OCI-LY1 (cell line): Measurements from ENCODE around the gene GNAI2.

Experiments used
- H2AFZ ChIP-seq: fragments of 200-600 bp; sonication (generic), shearing (Covaris generic); 2 replicates; pipeline ENCODE4 v1.6.0; 2014; ENCODE audit warnings: antibody characterized with exemption, mild to moderate bottlenecking, low read length
- H3F3A ChIP-seq: fragments of 200-600 bp; sonication (generic), shearing (Covaris generic); 2 replicates; pipeline ENCODE4 v1.6.0; 2014; ENCODE audit warnings: mild to moderate bottlenecking, antibody characterized with exemption, low read length, moderate library complexity; ENCODE audit not compliant: insufficient read depth
- H3K27ac ChIP-seq: fragments of 200-600 bp; sonication (generic); 2 replicates; pipeline ENCODE4 v1.5.1; 2014; ENCODE audit warnings: low read length, mixed run types, mild to moderate bottlenecking, low read depth; ENCODE audit not compliant: poor library complexity, severe bottlenecking
- H3K27me3 ChIP-seq: fragments of 200-600 bp; sonication (generic); 2 replicates; pipeline ENCODE4 v1.6.0; 2014; ENCODE audit warnings: antibody characterized with exemption, mild to moderate bottlenecking, low read length, moderate library complexity; ENCODE audit not compliant: insufficient read depth
- H3K36me3 ChIP-seq: fragments of 200-600 bp; sonication (generic); 2 replicates; pipeline ENCODE4 v1.6.1; 2014; ENCODE audit warnings: mild to moderate bottlenecking, antibody characterized with exemption, low read length, moderate library complexity, mixed read lengths; ENCODE audit not compliant: insufficient read depth
- H3K4me1 ChIP-seq: fragments of 200-600 bp; sonication (generic); 2 replicates; pipeline ENCODE4 v1.5.1; 2014; ENCODE audit warnings: mild to moderate bottlenecking, low read length, moderate library complexity; ENCODE audit not compliant: insufficient read depth, severe bottlenecking
- H3K4me2 ChIP-seq: fragments of 200-600 bp; sonication (generic), shearing (Covaris generic); 2 replicates; pipeline ENCODE4 v1.6.1; 2014; ENCODE audit warnings: low read length
- H3K4me3 ChIP-seq: fragments of 200-600 bp; sonication (generic); 2 replicates; pipeline ENCODE4 v1.5.1; 2014; ENCODE audit warnings: low read length, low read depth, mild to moderate bottlenecking, mixed read lengths; ENCODE audit not compliant: poor library complexity, severe bottlenecking
- H3K79me2 ChIP-seq: fragments of 200-600 bp; shearing (Covaris generic); 2 replicates; pipeline ENCODE4 v1.6.1; 2016; ENCODE audit warnings: mixed run types, low read length, mixed read lengths; ENCODE audit not compliant: insufficient read depth
- H3K9ac ChIP-seq: fragments of 200-600 bp; sonication (generic), shearing (Covaris generic); 2 replicates; pipeline ENCODE4 v1.6.1; 2014; ENCODE audit warnings: mild to moderate bottlenecking, low read length, mixed read lengths
- H3K9me2 ChIP-seq: fragments of 200-600 bp; sonication (generic), shearing (Covaris generic); 2 replicates; pipeline ENCODE4 v1.6.1; 2014; ENCODE audit warnings: low read depth, mild to moderate bottlenecking, low read length, mixed read lengths
- H3K9me3 ChIP-seq: fragments of 200-600 bp; shearing (Covaris generic); 2 replicates; pipeline ENCODE4 v1.6.1; 2014; ENCODE audit warnings: low read length, mixed read lengths
- H4K20me1 ChIP-seq: fragments of 200-600 bp; sonication (generic), shearing (Covaris generic); 2 replicates; pipeline ENCODE4 v1.6.0; 2016; ENCODE audit warnings: mild to moderate bottlenecking, low read length; ENCODE audit not compliant: insufficient read depth
- EZH2 ChIP-seq: fragments of 200-600 bp; sonication (generic), shearing (Covaris generic); IDR thresholded peaks from 2 replicates; pipeline ENCODE4 v1.8.0; 2017; ENCODE audit warnings: borderline replicate concordance, mixed run types, mild to moderate bottlenecking, antibody characterized with exemption, low read length, moderate library complexity, mixed read lengths
- TF ChIP-seq, protein P1 (sequence below): fragments of 200-600 bp; sonication (generic), shearing (Covaris generic); IDR thresholded peaks from 2 replicates; pipeline ENCODE4 v1.5.1; 2017; ENCODE audit warnings: mild to moderate bottlenecking, antibody characterized with exemption, low read length, moderate library complexity, mixed read lengths

Gene GNAI2

DNA sequence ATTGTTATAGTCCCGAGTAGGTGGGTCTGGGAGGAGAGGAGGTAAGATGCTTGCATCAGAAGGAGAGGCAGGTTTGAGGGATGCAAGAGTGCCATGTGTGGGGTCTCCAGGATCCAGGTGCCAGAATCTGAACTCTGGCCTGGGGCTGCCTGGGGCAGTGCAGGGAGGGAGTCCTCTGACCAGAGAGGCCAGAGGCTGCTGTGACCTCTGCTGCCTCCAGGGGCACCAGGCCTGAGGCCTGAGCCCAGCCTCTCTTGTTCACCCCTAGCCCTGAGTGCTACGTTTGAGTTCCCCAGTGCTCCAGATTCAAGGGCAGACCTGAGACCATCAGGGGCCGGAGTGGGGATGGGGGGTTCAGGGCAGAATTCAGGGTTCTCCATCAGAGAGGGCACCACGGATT, 23.5 kb upstream of the GNAI2 start:
- Histone ChIP-seq H4K20me1 (no peaks in the 10 kb centered on the region; the same call in 1 of the 2 replicates), H3K4me2 (no peak overlapping the region), H3K9me2 (no peaks in the 10 kb centered on the region), H3K79me2 (no peaks in the 10 kb centered on the region), H3K9me3 (no peaks in the 10 kb centered on the region), H2AFZ (no peak overlapping the region), H3K27ac (no peak overlapping the region), H3F3A (no peaks in the 10 kb centered on the region), H3K9ac (no peak overlapping the region), H3K27me3 (peaks cover 11% of the 10 kb centered on the region), H3K4me3 (no peak overlapping the region), H3K4me1 (no peaks in the 10 kb centered on the region), H3K36me3 (no peaks in the 10 kb centered on the region)
- no peak for TF ChIP-seq EZH2
- TF ChIP-seq, protein P1, sequence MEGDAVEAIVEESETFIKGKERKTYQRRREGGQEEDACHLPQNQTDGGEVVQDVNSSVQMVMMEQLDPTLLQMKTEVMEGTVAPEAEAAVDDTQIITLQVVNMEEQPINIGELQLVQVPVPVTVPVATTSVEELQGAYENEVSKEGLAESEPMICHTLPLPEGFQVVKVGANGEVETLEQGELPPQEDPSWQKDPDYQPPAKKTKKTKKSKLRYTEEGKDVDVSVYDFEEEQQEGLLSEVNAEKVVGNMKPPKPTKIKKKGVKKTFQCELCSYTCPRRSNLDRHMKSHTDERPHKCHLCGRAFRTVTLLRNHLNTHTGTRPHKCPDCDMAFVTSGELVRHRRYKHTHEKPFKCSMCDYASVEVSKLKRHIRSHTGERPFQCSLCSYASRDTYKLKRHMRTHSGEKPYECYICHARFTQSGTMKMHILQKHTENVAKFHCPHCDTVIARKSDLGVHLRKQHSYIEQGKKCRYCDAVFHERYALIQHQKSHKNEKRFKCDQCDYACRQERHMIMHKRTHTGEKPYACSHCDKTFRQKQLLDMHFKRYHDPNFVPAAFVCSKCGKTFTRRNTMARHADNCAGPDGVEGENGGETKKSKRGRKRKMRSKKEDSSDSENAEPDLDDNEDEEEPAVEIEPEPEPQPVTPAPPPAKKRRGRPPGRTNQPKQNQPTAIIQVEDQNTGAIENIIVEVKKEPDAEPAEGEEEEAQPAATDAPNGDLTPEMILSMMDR, result no peak

DNA sequence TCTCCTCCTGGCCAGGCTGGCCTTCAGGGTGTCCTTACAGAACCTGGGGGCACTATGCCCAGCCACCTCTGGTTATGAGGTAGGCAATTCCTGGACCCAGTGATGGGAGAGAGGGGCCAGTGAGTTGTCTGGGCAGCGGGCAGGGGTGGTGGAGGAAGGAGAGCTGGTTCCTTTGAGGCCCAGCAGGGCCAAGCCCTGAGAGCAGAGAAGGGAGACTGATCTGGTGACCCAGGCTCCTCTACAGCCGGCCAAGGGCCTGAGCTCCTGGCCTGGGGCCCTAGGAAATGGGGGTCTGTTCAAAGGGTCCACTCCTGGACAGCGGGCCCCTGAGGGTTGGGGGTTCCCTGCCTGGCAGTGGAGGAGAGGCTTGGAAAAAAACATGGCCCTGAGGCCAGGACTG, 23.0 kb upstream of the GNAI2 start:
- TF ChIP-seq, protein P1, result no peak
- TF ChIP-seq EZH2, result no peak
- H2AFZ ChIP-seq, result no peak overlapping the region
- no peak overlapping the region for H3K4me2 ChIP-seq
- H3K9ac ChIP-seq, result no peak overlapping the region
- no peaks in the 10 kb centered on the region for H3K4me1 ChIP-seq
- no peak overlapping the region for H3K27ac ChIP-seq
- H3K4me3 ChIP-seq, result no peak overlapping the region
- H3F3A ChIP-seq, result no peaks in the 10 kb centered on the region
- no peaks in the 10 kb centered on the region for H3K9me3 ChIP-seq
- H3K9me2 ChIP-seq, result no peaks in the 10 kb centered on the region
- no peaks in the 10 kb centered on the region for H3K79me2 ChIP-seq
- H4K20me1 ChIP-seq, result no peaks in the 10 kb centered on the region; the same call in 1 of the 2 replicates
- no peaks in the 10 kb centered on the region for H3K36me3 ChIP-seq
- peaks cover 11% of the 10 kb centered on the region for H3K27me3 ChIP-seq

DNA sequence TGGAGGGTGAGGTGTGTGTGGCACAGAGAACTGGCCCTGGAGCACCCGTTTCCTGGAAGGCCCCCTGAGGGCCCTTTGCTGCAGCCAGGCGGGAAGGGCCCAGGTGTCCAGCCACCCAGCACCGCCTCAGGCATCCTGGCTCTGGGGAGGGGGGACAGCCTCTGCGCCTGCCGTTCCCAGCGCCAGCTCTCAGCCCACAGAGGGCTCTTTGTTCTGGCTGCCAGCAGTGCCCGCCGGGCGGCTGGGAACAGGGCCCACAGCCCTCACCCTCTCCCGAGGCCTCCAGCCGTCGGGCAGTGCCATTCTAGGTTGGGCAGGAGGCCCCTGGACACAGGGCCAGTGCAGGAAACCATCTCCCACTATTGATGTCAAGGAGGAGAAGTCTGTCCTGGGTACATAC, 22.6 kb upstream of the GNAI2 start:
- Histone ChIP-seq H3K36me3 (no peaks in the 10 kb centered on the region), H2AFZ (no peak overlapping the region), H3K4me1 (no peaks in the 10 kb centered on the region), H4K20me1 (no peaks in the 10 kb centered on the region; the same call in 1 of the 2 replicates), H3K9ac (no peak overlapping the region), H3K27ac (no peak overlapping the region), H3K9me2 (no peaks in the 10 kb centered on the region), H3K79me2 (no peaks in the 10 kb centered on the region), H3K9me3 (no peaks in the 10 kb centered on the region), H3K4me3 (no peak overlapping the region), H3K4me2 (no peak overlapping the region), H3F3A (no peaks in the 10 kb centered on the region), H3K27me3 (peaks cover 14% of the 10 kb centered on the region)
- no peak for TF ChIP-seq EZH2
- TF ChIP-seq, protein P1, result no peak
